Measurements from ENCODE around the gene AMOTL1.

- TF ChIP-seq CTCF (IDR thresholded peaks at IDR 0.05) (no peak), POLR2A (IDR thresholded peaks at IDR 0.05) (no peak), POLR2AphosphoS5 (IDR thresholded peaks at IDR 0.05) (no peak), EP300 (IDR thresholded peaks at IDR 0.05) (no peak)
Observed at GRCh38 chr11:94719876-94720275, 48.3 kb upstream of the AMOTL1 start.

Data from sigmoid colon (tissue), 4 donors.